Stimulated activated naive CD8-positive, alpha-beta T cell treated with anti-CD3 and anti-CD28 coated beads, Interleukin-15, Interleukin-2, amounts not matched to agents 100 ng/mL and 50 ng/mL, for 24 hours (primary cell): Measurements from ENCODE around the gene UNK.
"Not testable (repeated sequence)": the region's sequence is repeated elsewhere in the genome, so short reads cannot be mapped to it uniquely, and the experiment has no call there.

ENCODE experiments used
- H3K27ac Mint-ChIP-seq: one replicate; pipeline ENCODE4 v1.8.0; 2021; ENCODE audit warnings: mild to moderate bottlenecking, mixed read lengths
- H3K27me3 Mint-ChIP-seq: one replicate; pipeline ENCODE4 v1.8.0; 2021; ENCODE audit warnings: mixed read lengths
- H3K36me3 Mint-ChIP-seq: one replicate; pipeline ENCODE4 v1.8.0; 2021; ENCODE audit warnings: low read depth, mixed read lengths
- H3K4me1 Mint-ChIP-seq: one replicate; pipeline ENCODE4 v1.8.0; 2021; ENCODE audit warnings: low read depth, mixed read lengths
- H3K4me3 Mint-ChIP-seq: one replicate; pipeline ENCODE4 v1.8.0; 2021; ENCODE audit warnings: mild to moderate bottlenecking, mixed read lengths
- H3K9me3 Mint-ChIP-seq: one replicate; pipeline ENCODE4 v1.8.0; 2021; ENCODE audit warnings: mixed read lengths

Gene UNK

GRCh38 chr17:75793460-75793859, 8.9 kb downstream of the UNK start:
- peaks cover 33% of the 10 kb centered on the region for H3K36me3 Mint-ChIP-seq
- H3K4me3 Mint-ChIP-seq = no peak overlapping the region
- H3K27ac Mint-ChIP-seq = peak overlapping the region; percentile 43
- no peaks in the 10 kb centered on the region for H3K27me3 Mint-ChIP-seq
- peaks cover 28% of the 10 kb centered on the region for H3K4me1 Mint-ChIP-seq
- no peaks in the 10 kb centered on the region for H3K9me3 Mint-ChIP-seq

GRCh38 chr17:75795820-75796607, 11.4 kb downstream of the UNK start:
- Mint-ChIP-seq H3K27me3 (no peaks in the 10 kb centered on the region), H3K4me3 (no peak overlapping the region), H3K36me3 (peaks cover 34% of the 10 kb centered on the region), H3K4me1 (peaks cover 22% of the 10 kb centered on the region), H3K27ac (no peak overlapping the region), H3K9me3 (no peaks in the 10 kb centered on the region)

GRCh38 chr17:75799402-75799801, 14.8 kb downstream of the UNK start:
- Mint-ChIP-seq H3K27ac (no peak overlapping the region), H3K36me3 (peaks cover 13% of the 10 kb centered on the region), H3K27me3 (no peaks in the 10 kb centered on the region), H3K9me3 (no peaks in the 10 kb centered on the region), H3K4me3 (no peak overlapping the region), H3K4me1 (peaks cover 10% of the 10 kb centered on the region)

- H3K27ac Mint-ChIP-seq = no peak overlapping the region
- H3K9me3 Mint-ChIP-seq = no peaks in the 10 kb centered on the region
- H3K4me3 Mint-ChIP-seq = no peak overlapping the region
- H3K27me3 Mint-ChIP-seq = no peaks in the 10 kb centered on the region
- H3K36me3 Mint-ChIP-seq = peaks cover 7% of the 10 kb centered on the region
- H3K4me1 Mint-ChIP-seq = peaks cover 10% of the 10 kb centered on the region
These were observed 19.3 kb downstream of the UNK start for GRCh38 chr17:75803883-75804282.

- H3K9me3 Mint-ChIP-seq = no peaks in the 10 kb centered on the region
- H3K27ac Mint-ChIP-seq = no peak overlapping the region
- H3K27me3 Mint-ChIP-seq = no peaks in the 10 kb centered on the region
- H3K36me3 Mint-ChIP-seq = no peaks in the 10 kb centered on the region
- H3K4me1 Mint-ChIP-seq = peaks cover 10% of the 10 kb centered on the region
- H3K4me3 Mint-ChIP-seq = no peak overlapping the region
These were observed 22.4 kb downstream of the UNK start for GRCh38 chr17:75806822-75807500.

- Mint-ChIP-seq H3K27ac (no peak overlapping the region), H3K9me3 (no peaks in the 10 kb centered on the region), H3K4me1 (peaks cover 10% of the 10 kb centered on the region), H3K27me3 (no peaks in the 10 kb centered on the region), H3K4me3 (no peak overlapping the region), H3K36me3 (peaks cover 4% of the 10 kb centered on the region)
These were observed 23.3 kb downstream of the UNK start for GRCh38 chr17:75807861-75808260.

- no peaks in the 10 kb centered on the region for H3K9me3 Mint-ChIP-seq
- peak overlapping the region; percentile 53 for H3K27ac Mint-ChIP-seq
- peaks cover 6% of the 10 kb centered on the region for H3K4me1 Mint-ChIP-seq
- peaks cover 6% of the 10 kb centered on the region for H3K36me3 Mint-ChIP-seq
- no peaks in the 10 kb centered on the region for H3K27me3 Mint-ChIP-seq
- H3K4me3 Mint-ChIP-seq = no peak overlapping the region
These were observed 23.9 kb downstream of the UNK start for GRCh38 chr17:75808549-75808904.

GRCh38 chr17:75808905-75809621, 24.5 kb downstream of the UNK start:
- Mint-ChIP-seq H3K4me3 (no peak overlapping the region), H3K27ac (peak overlapping the region; percentile 53), H3K4me1 (peaks cover under 1% of the 10 kb centered on the region), H3K36me3 (peaks cover 10% of the 10 kb centered on the region), H3K9me3 (no peaks in the 10 kb centered on the region), H3K27me3 (no peaks in the 10 kb centered on the region)

GRCh38 chr17:75809631-75810111, 25.1 kb downstream of the UNK start:
- peaks cover 16% of the 10 kb centered on the region for H3K36me3 Mint-ChIP-seq
- no peaks in the 10 kb centered on the region for H3K9me3 Mint-ChIP-seq
- no peak overlapping the region for H3K4me3 Mint-ChIP-seq
- H3K27ac Mint-ChIP-seq = no peak overlapping the region
- H3K4me1 Mint-ChIP-seq = no peaks in the 10 kb centered on the region
- H3K27me3 Mint-ChIP-seq = no peaks in the 10 kb centered on the region

- H3K4me3 Mint-ChIP-seq = no peak overlapping the region
- H3K36me3 Mint-ChIP-seq = peaks cover 17% of the 10 kb centered on the region
- H3K27me3 Mint-ChIP-seq = no peaks in the 10 kb centered on the region
- no peaks in the 10 kb centered on the region for H3K9me3 Mint-ChIP-seq
- no peak overlapping the region for H3K27ac Mint-ChIP-seq
- H3K4me1 Mint-ChIP-seq = no peaks in the 10 kb centered on the region
These were observed 25.6 kb downstream of the UNK start for GRCh38 chr17:75810216-75810615.

- H3K36me3 Mint-ChIP-seq = peaks cover 17% of the 10 kb centered on the region
- H3K4me3 Mint-ChIP-seq, H3K27me3 Mint-ChIP-seq, H3K4me1 Mint-ChIP-seq, H3K27ac Mint-ChIP-seq, H3K9me3 Mint-ChIP-seq: not testable (repeated sequence)
These were observed 26.1 kb downstream of the UNK start for GRCh38 chr17:75810756-75811155.

GRCh38 chr17:75811174-75811573, 26.6 kb downstream of the UNK start:
- Mint-ChIP-seq H3K4me3 (no peak overlapping the region), H3K27me3 (no peaks in the 10 kb centered on the region), H3K36me3 (peaks cover 17% of the 10 kb centered on the region), H3K27ac (no peak overlapping the region), H3K4me1 (no peaks in the 10 kb centered on the region), H3K9me3 (no peaks in the 10 kb centered on the region)

GRCh38 chr17:75812096-75813013, 27.7 kb downstream of the UNK start:
- Mint-ChIP-seq H3K9me3 (no peaks in the 10 kb centered on the region), H3K4me3 (no peak overlapping the region), H3K4me1 (no peaks in the 10 kb centered on the region), H3K27ac (no peak overlapping the region), H3K36me3 (peaks cover 17% of the 10 kb centered on the region), H3K27me3 (no peaks in the 10 kb centered on the region)
